HG02571 (cell line): ENCODE measurements around the gene NYNRIN.
A peak's percentile ranks its signal among the peaks of the same experiment; 100 is the strongest.

ENCODE experiments used
- ATAC-seq: cut with Tn5 transposase; IDR thresholded peaks from one replicate; pipeline ENCODE4 v1.9.1; 2021; ENCODE audit warnings: mild to moderate bottlenecking, moderate library complexity; ENCODE audit not compliant: unreplicated experiment

NYNRIN gene

DNA sequence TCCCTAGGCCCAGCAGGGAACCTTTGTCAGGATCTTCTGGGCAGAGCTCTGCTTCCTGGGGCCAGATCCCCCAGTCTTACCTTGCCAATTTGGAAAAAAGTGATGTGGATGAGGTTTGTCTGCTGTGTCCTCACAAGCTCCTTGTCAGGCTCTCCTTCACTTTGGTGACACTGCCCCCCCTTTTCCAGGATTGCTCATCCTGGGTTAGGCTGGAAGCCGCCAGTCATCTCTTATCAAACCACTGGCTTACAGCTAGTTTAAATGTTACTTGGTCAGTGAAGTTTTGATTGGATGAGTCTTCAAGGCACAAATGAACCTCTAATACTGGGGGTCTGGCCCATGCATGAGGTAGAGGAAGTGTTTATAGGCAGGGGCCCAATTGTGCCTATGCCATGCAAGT lies 15.3 kb downstream of the NYNRIN start:
- ATAC-seq = no peak

DNA sequence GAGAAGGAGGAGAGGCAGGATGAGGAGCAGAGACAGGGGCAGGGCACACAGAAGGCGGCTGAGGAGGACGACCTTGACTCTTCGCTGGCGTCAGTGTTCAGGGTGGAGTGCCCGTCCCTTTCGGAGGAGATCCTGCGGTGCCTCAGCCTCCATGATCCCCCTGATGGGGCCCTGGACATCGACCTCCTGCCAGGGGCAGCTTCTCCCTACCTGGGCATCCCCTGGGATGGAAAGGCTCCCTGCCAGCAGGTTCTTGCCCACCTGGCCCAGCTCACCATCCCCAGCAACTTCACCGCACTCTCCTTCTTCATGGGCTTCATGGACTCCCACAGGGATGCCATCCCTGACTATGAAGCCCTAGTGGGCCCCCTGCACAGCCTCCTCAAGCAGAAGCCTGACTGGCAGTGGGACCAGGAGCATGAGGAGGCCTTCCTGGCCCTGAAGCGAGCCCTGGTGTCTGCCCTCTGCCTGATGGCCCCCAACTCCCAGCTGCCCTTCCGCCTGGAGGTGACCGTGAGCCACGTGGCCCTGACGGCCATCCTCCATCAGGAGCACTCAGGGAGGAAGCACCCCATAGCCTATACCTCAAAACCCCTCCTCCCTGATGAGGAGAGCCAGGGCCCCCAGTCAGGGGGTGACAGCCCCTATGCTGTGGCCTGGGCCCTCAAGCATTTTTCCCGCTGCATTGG lies 16.1 kb downstream of the NYNRIN start:
- ATAC-seq = no peak

DNA sequence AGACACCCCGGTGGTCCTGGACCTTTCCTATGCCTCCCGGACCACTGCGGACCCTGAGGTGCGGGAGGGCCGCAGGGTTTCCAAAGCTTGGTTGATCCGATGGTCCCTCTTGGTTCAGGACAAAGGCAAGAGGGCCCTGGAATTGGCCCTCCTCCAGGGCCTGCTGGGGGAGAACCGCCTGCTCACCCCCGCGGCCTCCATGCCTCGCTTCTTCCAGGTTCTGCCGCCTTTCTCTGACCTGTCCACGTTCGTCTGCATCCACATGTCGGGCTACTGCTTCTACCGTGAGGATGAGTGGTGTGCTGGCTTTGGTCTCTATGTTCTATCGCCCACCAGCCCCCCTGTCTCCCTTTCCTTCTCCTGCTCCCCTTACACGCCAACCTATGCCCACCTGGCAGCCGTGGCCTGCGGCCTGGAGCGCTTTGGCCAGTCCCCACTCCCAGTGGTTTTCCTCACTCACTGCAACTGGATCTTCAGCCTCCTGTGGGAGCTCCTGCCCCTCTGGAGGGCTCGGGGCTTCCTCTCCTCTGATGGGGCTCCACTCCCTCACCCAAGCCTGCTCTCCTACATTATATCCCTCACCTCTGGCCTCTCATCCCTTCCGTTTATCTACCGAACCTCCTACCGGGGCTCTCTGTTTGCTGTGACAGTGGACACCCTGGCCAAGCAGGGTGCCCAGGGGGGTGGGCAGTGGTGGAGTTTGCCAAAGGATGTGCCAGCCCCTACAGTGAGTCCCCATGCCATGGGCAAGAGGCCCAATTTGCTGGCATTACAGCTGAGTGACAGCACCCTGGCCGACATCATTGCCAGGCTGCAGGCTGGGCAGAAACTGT lies 16.8 kb downstream of the NYNRIN start:
- no peak for ATAC-seq

- ATAC-seq = no peak
Measured at GRCh38 chr14:24416254-24416931, 17.6 kb downstream of the NYNRIN start.

DNA sequence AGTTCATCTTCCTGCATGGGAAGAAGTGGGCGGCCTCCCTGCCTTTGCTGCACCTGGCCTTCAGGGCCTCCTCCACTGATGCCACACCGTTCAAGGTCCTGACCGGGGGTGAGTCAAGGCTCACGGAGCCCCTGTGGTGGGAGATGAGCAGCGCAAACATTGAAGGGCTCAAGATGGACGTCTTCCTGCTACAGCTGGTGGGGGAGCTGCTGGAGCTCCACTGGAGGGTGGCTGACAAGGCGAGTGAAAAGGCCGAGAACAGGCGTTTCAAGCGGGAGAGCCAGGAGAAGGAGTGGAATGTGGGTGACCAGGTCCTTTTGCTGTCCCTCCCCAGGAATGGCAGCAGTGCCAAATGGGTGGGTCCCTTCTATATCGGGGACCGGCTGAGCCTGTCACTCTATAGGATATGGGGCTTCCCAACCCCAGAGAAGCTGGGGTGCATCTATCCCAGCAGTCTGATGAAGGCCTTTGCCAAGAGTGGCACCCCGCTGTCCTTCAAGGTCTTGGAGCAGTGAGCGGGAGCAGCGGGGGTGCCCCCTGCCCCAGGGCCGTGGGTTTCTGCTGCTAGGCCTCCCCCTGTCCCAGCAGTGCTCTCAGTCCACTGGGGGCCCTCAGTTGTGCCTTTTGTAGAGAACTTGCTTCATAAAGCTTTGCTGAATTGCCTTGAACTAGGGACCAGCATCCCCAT lies 18.3 kb downstream of the NYNRIN start:
- no peak for ATAC-seq

DNA sequence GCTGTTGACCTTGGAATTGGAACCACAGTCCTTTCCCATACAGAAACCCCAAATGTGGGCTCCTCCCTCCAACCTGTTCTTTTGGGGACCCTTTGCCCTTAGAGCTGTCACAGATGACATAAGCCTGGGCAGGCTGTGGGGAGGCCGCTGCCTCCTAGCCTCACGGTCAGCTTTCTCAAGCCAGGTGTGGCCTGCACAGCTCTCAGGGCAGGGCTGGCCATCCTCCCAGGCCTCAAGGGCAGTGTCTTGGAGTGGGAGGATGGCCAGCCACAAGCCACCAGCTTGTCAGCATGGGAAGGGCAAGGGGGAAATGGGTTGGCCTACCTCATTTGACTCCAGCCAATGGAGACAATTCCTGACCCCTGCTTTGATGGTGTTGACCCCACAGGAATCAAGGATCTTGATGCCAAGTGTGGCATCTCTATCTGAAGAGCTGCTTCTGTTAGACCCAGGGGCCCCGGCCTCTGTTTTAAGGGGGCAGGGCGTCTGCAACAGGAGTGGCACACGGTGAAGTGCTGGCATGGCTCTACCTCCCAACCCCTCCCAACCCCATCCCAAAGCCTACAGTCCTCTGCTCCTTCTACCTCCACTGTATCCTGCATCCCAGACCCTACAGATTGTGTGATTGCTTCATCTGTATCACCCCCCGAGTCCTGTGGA lies 19.2 kb downstream of the NYNRIN start:
- no peak for ATAC-seq

GRCh38 chr14:24418492-24418873 lies 19.7 kb downstream of the NYNRIN start:
- no peak for ATAC-seq

GRCh38 chr14:24422261-24422660 lies 23.5 kb downstream of the NYNRIN start:
- no peak for ATAC-seq

GRCh38 chr14:24422694-24423601 lies 24.1 kb downstream of the NYNRIN start:
- ATAC-seq = no peak

DNA sequence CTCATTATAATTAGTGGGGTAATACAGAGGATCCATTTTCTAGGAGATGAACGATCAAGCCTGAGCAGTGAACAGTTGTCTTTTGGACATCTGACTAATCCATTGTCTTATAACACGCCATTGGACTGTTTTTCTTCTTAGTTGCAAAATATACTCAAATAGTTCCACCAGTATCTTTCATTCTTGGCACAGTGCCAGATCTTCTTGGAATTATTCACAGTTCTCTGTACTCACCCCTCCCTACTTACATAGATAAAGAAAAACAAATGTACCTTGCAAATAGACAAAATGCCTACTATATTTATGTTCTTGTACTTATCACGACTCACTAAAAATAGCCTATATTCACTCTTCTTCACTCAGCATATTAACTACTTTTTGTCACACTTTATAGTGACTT lies 26.9 kb downstream of the NYNRIN start:
- ATAC-seq = no peak

- no peak for ATAC-seq
Measured at GRCh38 chr14:24426150-24426911, 27.5 kb downstream of the NYNRIN start.

- no peak for ATAC-seq
Measured at GRCh38 chr14:24426912-24427536, 28.2 kb downstream of the NYNRIN start.

DNA sequence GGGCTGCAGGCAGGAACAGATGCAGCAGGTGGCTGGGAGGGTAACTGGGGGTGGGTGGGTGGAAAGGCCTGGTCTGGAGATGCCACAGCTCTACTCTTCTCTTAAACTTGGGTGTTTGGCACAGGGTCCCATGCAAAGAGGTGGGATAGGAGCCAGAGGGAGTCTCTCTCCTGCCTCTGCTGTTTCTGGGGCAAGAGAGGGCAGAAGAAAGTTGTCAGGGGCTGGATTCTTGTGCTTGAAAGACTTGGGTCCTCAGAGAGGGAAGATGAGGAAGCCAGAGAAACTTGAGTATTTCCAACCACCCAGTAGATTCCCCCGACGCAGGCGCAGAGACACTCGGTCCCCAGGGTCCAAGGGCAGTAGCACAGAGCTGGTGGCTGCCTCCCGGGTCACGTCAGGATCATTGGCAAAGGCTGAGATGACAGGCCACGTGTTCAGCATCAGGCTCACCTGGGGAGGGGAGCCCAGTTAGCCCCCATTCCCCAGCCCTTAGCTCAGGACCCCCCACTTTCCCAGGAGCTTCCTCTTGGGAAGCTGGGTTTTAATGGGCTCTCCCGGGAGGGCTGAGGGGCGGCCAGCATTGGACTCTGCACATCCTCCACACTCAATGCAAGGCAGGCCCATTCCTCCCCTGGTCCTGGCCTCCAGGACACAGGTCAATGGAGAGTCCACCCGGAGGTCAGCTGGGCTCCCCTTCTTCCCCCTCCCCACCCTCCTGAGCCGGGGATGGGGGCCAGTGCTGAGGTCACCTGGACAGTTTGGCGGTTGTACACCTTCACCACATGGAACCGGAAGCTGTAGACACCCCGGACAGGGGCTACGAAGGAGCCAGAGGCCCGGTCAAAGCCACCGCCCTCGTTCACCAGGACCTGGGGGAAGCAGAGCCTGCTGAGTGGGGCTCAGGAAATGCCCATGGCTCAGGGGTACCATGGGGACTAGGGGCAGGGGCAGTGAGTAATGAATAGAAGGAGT lies 29.0 kb downstream of the NYNRIN start:
- no peak for ATAC-seq

DNA sequence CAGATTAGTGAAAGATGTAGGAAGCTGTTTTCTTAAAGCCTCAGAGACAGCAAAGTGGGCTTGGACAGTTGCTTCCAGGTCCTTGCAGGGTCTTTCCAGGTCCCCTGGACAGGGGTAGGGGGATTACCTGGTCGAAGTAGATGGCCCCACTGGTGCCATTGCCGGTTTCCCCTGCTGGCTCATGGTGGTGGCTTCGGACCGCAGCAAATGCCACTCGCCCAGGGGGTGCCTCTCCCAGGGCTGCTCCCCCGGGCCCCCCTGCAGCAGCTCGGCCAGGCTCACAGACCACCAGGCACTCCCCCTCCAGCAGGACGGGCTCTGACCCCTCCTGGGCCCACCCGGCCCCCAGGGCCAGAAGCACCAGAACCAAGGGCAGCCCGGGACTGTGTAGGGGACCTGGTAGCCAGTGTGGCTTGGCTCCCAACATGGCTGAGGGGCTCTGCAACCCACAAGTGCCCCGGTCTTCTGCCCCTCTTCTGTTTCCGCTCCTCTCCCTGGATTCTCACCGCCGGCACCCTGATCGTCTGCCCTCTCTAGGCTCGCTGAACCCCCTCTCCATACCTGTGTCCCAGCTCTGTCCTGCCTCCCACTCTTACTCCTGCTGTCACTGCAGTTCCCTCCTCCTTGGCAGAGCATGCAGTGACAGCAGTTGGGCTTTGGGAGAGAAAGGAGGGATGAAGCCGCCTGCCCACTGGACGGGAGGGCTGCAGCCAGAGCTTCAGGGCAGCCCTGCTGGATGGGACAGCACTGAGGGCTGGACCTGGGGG lies 30.0 kb downstream of the NYNRIN start:
- no peak for ATAC-seq

DNA sequence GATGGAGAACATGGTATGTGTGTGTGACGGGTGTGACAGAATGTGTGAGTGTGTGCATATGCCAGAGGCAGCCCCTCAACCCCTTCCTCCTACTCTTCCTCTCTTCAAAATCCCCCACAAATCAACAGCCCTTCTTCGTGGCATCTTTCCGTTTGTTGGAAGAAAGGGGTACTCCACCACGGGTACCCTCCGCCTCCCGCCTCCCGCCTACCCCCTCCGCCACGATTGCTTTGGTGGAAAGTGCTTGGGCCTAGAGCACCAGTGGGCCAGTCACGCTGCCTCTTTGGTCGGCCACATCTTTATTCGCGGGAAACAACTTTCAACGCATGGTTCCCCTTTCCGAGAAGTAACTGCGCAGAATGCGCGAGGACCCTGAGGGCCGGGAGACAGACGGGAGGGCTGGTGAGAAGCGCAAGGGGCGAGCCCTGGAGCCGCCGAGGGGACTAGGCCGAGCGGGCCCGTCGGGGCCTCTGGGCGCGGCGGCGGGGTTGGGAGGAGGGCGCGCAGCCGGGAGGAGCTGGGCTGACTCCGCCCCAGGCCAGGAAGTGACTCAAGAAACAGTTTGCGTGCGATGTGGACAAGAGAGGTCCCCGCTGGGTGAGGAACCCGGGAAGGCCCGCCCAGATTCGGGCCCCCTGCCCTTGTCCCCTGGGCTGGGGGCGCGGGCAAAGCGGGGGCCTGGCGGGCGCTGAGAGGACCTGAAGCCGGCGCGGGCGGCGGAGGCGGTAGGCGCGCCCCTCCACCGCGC lies 30.8 kb downstream of the NYNRIN start, which contains the start of the genes CBLN3 and KHNYN:
Gene CBLN3 (minus strand): TSS at position 274 of the 748 bp plus-strand sequence. CDS start 614 bp downstream, outside the sequence.
Gene KHNYN (plus strand): TSS at position 560 of the 748 bp plus-strand sequence. CDS start 777 bp downstream, outside the sequence.
- ATAC-seq = peak; percentile 75
